AML-193 (cell line): Measurements from ENCODE around the gene CTRB2.
"Not testable (repeated sequence)": the region's sequence is repeated elsewhere in the genome, so short reads cannot be mapped to it uniquely, and the experiment has no call there.

ENCODE experiments used
- DNase-seq, 2 experiments: peaks; one replicate each; lab custom pipeline; 2025; lab: John Stamatoyannopoulos, UW

Gene CTRB2

GRCh38 chr16:75242436-75243078, 35.6 kb upstream of the CTRB2 start:
- DNase-seq, result not testable (repeated sequence)

GRCh38 chr16:75241955-75242354, 35.0 kb upstream of the CTRB2 start:
- DNase-seq, result no peak

GRCh38 chr16:75241412-75241811, 34.5 kb upstream of the CTRB2 start:
- no peak for DNase-seq

- DNase-seq, result not testable (repeated sequence)
These were observed 33.7 kb upstream of the CTRB2 start for GRCh38 chr16:75240633-75241032.

GRCh38 chr16:75239542-75240122, 32.7 kb upstream of the CTRB2 start:
- DNase-seq, result no peak

DNA sequence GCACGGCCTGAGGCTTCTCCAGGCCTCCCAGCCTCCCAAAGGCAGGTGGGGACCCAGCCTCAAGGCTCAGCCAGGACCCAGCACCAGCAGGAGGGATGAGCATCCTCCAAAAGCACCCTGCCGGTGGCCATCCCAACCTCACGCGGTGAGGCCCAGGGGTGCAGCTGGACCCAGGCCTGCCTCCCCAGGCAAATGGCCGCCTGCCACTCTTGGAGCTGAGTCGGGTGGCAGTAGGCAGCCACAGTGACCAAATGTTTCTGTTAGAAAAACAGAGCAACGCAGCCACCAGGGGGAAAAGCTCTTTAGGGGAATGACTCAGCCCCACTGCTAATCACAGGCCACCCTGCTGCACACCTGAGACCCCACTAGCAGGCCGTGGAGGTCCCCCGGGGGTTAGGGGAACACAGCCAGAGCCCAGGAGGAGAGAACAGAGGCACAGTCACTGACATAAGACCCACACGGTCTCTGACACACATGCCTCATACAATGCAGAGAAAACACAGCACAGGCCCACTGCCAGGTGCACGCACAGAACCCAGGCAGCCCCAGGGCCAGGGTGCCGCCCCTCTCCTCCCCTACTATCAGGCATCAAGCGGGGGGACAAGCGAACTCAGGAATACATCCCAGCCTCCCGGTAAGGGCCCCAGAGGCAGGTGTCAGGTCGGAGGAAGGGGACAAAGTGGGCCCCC, 32.0 kb upstream of the CTRB2 start:
- DNase-seq, result no peak

DNA sequence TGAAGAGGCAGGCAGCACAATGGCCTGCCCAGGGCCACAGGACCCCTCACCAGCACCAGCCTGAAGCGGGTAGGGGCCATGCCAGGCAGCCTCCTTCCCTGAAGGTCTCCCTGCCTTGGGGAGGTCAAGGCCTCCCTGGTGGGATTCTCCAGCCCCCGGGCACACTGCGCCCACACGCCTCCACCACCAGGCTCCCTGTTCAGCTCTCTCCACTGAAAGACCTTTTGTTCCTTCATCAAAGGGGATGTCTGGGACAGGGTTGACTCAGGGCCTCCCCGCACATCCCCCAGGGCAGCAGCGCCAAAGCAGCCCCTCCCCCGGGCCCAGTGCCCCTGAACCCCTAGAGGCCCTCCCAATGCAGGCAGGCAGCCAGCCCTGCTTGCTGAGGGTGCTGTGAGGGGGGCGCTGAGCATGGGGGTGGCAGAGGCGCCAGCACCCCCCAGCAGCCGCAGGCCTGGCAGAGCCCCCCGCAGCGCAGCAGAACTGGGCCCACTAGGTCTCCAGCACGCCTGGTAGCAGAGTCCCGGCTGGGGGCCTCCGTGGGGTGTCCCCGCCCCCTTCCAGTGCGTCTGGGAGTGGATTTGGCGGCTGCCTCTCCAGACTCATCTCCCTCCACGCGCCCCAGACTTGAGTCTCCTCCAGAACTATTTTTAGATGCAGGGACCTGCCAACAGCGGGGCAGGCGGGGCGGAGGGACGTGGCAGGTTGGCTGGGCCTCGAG, 31.3 kb upstream of the CTRB2 start:
- DNase-seq, result no peak

DNA sequence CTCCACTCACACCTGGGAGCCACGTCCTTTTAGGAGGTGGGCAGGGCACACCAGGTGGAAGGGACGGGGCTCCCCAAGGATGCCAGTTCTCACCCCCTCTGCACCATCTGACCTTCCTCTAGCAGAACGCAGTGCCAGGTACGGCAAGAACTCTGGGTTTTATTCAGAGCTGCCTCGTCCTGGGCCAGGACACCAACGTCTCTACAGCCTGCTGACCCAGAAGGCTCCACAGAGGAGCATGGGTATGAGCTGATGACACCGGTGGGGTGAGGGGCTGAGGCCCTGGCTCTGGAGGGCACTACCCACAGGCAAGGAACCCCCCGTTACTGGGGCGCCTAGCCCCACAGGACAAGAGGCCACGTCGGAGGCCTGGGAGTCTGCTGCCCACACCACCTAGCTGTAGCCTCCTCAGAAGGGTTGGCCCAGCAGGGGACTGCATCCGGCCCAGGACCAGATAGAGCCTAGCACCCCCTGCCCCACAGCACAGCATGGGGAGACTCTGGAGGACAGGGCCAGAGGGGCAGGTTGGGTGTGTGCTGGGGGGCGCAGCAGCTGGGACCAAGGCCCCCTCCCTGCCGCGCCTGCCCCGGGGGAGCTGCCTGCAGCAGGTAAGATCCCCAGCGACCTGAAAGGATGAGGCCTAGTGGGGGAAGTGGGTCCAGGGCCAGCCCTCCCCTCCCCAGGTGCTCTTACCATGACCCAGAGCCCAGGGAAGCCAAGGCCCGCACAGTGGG, 30.6 kb upstream of the CTRB2 start:
- no peak for DNase-seq

DNA sequence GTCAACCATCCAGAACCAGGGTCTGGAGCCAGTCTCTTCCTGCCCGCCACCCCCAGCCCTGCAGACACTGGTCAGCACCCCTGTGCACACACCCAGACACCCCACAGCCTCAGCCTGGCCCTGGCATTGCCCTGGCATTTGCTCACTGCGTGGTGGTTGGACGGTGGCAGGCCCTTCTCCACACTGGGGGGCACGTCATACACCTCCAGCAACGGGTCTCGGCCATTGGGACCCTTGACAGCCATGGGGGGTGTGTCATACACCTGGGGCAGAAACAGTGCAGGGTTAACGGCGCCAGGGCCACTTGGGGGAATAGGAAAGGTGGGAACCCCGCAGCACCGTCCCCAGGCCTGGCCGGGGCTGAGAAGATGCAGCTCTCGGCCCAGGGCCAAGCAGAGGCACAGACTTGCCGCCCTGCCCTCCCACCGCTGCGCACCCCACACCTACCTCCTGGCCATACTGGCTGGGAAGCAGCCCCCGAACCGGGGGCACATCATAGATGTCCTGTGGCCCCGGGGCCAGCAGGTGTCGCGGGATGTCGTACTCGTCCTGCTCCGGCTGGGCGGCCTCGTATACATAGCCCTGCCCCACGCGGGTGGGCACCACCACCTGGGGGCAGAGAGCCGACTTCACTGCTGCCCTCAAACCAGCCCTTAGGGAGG, 29.9 kb upstream of the CTRB2 start:
- DNase-seq, result no peak

DNA sequence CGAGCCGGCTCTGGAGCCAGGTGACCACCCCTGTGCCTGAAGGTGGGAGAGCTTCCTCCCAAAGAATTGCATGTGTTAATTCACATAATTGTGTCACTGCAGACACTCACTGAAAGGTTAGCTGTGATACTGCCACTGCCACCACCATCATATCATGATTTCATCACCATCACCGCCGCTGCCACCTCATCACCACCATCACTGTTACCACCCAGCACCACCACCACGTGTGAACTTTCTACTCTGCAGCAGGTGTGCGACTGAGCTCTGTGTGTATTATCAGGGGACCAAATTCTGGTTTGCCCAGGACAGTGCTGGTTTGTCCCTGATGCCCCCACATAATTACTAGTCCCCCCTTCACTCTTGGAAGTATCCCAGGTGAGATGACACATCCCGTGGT, 29.3 kb upstream of the CTRB2 start:
- DNase-seq, result no peak

DNA sequence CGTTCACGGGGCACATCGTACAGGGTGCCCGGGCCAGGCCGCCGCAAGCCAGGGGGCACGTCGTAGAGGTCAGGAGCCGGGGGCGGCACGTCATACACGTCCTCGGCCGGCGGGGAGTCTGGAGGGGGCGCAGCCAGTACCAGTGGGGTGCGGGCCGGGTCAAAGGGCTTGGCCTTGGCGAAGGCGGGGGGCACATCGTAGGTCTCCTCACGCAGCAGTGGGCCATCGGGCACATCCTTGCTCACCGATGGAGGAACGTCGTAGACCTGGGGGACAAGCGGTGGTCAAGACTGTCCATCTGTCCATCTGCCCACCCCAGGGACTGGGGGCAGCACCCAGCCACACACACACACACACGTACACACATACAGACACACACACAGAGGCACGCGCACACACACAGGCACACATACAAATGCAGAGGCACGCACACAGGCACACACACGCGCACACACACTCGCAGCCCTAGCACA, 28.8 kb upstream of the CTRB2 start:
- DNase-seq, result no peak

GRCh38 chr16:75234856-75235696, 28.1 kb upstream of the CTRB2 start:
- DNase-seq, result no peak

DNA sequence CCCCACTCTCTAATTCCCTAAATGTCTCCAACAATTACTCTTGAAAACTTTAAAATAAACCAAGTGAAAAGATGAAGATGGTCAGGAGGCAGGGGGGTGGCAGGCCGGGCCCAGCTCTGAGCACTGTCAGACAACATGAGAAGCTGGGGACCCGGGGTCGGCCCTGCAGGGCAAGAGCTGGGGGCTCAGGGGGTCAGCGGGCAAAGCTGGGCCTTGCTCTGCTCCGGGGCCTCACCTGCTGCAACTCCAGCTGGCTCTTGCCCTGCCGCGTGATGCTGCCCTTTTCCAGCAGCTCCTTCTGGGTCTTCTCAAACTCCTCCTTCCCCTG, 26.6 kb upstream of the CTRB2 start:
- DNase-seq, result no peak

- no peak for DNase-seq
These were observed 24.6 kb upstream of the CTRB2 start for GRCh38 chr16:75231570-75231969.

- no peak for DNase-seq
These were observed 23.6 kb upstream of the CTRB2 start for GRCh38 chr16:75230471-75231110.

DNA sequence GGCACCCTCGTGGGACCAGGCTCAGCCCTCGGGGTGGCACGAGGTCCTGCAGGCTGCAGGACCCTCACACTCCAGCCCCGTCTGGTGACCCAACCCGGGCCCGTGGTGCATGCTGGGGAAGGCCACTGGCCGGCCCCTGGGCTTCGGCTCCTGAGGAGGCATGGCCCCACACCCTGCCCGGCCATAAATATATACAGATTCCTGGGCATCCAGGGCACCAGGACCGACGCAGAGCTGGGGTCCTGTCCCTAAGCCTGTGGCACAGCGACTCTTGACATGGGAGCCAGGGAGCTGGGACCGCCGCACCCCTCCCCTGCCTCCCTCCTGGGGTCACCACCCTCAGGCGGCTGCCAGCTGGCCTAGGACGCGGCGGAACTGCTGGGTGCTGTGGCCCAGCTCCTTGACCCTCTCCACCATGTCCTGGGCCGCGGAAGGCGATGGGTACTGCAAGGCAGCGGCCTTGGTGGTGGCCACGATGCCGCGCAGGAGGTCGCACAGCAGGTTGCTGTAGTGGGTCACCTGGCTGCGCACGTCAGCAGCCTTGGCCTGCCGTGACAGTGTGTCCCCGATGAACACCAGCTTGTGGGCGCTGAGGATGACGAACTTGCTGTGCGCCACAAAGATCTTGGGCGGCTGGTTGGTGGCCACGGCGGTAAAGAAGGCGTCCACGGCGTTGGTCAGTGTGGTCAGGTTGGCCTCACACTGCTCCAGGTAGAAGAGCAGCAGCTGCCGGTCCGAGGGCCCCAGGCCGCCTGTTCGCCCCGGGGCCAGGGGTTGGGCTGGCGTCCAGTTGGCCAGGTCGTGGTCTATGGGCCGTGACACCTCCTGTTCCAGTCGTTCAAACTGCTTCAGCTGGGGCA, 22.4 kb upstream of the CTRB2 start:
- DNase-seq, result no peak

GRCh38 chr16:75228143-75228976, 21.4 kb upstream of the CTRB2 start:
- no peak for DNase-seq
